Raji (cell line): Measurements from ENCODE around the gene RBFOX1.

Source experiments
- POLR2A ChIP-seq: IDR thresholded peaks from 2 replicates; pipeline ENCODE4 v1.6.1; 2011; ENCODE audit warnings: low read depth, low read length, control low read depth; ENCODE audit not compliant: insufficient read depth

Gene RBFOX1

DNA sequence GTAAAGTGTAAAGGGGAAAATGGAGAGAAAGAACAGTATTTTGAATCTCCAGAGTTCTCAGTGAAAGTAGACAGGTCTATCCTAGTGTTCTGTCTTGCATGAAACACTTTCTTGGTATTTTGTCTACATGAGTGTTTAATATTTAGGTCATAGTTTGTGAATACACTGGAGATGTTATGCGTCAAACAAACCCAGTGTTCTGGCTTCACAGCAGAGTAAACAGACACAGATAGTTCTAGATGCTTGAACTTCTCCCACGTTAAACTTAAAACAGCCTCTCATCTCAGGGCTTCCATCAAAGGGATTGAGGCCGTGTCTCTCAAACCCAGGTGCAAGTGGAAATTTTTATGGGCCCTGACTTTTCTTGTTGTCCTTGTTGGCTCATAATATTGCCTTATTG is 48.3 kb downstream of the RBFOX1 start:
- TF ChIP-seq POLR2A, result no peak

DNA sequence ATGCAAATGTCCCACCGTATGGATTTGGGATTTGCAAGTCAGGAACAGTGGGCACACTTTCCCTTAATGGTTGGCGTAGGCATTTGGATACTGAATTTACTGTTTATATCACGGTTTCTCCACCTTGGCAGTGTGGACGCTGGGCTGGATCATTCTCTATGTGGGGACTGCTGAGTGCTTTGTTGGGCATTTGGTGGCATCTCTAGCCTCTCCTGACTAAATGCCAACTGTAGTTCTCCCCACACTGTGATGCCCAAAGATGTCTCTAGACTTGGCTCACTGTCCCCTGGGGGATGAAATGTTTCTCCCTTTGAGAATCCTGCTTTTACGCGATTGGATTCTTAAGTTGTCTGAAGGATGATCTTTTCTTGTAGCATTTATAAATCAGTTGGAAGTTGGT is 49.0 kb downstream of the RBFOX1 start:
- TF ChIP-seq POLR2A, result no peak

DNA sequence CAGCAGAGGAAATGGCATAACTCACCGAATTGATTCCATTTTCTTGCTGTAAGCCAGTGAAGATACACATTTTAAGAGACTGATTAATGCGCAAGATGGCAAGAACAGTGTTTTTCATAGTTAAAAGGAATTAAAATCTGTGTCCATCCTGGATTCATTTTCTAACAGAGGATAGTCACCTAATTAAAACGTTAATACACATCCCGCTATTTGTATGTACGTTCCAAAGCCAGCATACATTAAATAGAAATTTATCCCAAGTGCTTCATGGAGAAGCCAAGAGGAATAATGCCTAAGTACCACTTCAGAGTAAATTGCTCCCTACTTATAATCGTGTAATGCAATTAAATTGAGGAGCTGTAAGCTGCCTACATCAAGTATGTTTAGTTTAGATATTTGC is 49.9 kb downstream of the RBFOX1 start:
- TF ChIP-seq POLR2A, result no peak

DNA sequence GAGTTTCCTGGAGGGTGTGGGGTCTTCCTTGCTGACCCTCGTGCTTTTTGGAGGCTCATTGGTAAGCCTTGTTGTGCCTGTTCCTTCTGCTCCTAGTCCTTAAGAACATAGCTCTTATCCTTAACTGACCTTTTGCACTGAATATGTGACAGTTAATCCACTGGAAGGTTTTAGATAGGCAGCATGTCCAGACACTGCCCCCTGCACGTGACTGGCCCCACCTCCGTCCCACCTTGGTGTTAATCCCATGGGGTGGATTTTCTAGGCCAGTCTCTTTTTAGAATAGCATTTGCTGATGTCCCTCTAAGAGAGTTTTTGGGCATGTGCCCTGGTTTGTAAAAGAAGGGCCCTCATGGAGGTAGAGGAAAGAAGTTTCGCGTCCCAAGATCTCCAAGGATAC is 58.3 kb downstream of the RBFOX1 start:
- TF ChIP-seq POLR2A, result no peak

DNA sequence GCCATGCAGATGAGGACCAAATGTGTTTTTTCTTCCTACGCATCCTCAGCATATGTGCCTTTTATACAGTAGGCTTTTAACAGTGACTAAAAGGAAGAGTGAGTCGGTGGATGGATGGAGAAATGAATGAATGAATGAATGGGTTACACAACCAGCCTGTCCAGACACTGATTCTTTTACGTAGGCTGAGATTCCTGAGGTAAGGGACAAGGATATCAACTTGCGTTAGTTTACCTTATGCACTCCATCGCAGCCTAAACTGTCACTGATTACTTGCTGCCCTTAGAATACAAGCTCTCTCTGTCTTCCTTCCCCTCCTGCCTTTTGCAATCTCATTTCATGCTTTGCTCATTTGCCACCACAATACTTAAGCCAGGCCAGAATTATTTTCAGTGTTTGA is 59.0 kb downstream of the RBFOX1 start:
- no peak for TF ChIP-seq POLR2A

DNA sequence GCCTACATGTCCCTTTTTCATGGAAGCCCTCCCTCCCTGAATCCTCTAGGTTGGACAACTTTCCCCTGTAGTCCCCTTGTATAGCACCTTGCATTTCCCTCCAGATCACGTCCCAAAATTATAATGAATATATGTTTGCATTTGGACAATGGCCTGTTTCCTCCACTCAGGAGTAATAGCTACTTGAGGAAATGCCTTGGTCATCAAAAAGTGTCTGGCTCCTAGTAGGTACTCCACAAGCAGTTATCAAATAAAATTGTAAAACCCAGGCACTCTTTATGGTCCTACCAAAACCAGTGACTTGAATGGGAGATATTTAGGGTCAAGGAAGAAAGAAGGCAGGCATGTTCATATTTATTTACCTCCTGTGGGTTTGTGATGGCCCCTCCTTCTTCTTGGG is 59.6 kb downstream of the RBFOX1 start:
- no peak for TF ChIP-seq POLR2A

DNA sequence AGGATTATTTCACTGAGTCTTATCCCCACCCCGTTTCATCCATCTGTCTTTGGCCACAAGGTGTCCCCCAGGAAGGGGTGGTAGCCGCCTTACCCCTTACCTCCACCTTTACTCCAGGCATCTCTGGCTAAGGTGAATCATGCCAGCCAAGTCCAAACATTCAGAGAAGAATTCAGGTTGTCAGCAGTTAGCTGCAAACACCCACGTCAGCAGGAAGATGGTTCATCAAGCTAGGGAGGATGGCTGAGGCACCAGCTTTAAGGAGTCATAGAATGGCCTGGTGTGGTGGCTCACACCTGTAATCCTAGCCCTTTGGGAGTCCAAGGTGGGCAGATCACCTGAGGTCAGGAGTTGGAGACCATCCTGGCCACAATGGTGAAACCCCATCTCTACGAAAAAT is 61.0 kb downstream of the RBFOX1 start:
- TF ChIP-seq POLR2A, result no peak

DNA sequence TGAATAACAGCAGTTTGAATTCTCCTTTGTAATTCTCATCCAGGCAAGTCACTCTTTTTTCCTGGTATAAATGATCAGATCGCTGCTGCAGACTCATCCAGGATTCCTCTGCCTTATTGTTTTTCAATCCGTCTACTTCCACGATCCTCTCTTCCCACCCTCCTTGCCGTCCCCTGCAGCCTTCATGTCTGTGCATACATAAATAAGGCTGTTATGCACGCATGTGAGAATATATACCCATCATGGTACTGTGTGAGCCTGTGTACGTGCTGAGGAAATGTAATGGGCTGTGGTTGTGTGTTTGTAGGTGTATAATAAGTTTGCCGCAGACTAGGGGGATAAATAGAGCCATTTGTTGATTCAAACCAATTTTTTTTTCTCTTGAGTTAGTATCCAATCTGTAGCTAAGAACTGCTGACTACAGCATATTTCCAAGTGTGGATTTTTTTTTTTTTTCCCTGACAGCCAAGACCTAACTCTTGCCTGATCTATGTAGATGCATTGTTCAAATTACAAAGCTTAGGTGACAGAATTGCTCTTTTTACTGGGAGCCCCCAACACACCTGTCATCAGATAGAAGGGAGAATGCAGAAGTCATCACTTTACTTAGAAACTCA is 62.2 kb downstream of the RBFOX1 start:
- TF ChIP-seq POLR2A, result no peak

DNA sequence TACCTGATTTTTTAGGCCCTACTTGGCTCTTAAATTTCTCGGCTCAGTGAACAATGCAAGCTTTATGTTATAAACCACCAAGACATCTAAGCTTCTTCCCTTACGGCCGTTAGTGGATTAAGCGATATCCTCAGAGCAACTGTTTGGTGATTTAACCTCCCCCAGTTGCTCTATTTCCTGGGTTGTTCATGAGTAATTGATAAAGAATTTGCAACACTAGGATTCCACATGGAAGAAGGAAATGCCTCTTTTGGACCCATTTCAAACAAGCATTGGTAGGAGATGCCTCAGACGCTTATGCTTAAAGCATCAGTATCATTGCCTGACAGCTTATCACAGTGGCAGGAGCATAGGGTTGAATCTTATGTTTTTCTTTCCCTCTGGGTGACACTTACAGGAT is 65.3 kb downstream of the RBFOX1 start:
- TF ChIP-seq POLR2A, result no peak

DNA sequence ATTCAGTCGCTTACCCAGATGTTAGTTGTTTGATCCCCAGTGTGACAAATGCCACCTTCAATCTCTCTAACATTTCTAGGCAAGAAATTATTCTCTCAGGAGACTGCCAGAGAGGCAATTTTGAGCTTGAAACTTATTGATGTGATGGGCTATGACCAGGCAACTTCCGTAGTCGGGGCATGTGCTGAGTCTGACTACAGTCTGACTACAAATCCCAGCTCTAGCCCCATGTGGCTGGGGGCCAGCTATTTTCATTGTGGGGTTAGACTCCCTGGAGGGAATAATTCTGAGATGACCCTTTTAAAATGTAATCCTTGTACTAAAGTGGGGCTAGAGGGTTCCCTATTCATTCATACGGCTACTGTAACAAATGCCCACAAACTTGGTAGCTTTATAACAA is 65.9 kb downstream of the RBFOX1 start:
- TF ChIP-seq POLR2A, result no peak

DNA sequence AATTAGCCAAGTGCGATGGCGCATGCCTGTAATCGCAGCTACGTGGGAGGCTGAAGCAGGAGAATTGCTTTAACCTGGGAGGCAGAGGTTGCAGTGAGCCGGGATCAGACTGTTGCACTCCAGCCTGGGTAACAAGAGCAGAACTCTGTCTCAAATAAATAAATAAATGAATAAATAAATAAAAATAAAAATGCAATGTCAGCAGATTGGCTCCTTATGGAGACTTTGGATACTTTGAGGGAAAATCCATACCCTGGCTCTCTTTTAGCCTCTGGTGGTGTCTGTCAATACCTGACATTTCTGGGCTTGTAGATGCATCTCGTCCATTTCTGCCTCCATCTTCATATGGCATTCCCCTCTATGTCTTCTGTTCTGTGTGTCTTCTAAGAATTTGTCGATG is 66.7 kb downstream of the RBFOX1 start:
- TF ChIP-seq POLR2A, result no peak

DNA sequence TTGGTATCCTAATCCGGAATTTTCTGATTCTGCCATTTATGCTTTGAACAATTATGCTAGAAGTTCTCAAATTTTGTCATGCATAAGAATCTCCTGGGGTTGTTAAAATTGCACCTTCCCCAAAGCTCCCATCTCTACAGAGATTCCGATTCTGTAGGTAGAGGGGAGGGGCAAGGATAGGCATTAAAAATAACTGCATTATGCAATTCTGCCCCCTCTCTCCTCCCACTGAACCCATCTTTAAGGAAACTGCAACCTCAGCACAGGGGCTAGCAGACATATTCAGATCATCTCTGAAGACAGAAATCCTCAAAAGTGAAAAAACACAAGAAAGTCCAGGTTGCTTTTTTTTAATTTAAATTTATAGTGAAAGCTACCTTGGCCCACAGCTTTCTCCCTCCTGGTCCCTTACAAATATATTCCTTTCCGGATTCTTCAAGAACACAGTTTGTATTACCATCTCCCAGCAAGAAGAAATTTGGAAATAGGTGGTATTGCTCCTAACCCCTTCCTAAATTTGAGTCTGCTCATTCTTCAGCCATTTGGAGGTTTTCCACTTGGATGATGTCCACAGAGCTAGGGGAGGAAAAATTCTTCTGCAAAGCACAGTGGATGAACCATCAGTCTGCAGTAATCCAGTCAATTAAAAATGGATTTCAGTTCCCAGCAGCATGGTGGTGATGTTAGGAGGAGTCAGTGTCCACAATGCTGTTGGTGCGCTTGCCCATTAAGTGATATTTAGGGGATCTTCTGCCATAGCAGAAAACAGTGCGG is 67.7 kb downstream of the RBFOX1 start:
- no peak for TF ChIP-seq POLR2A

DNA sequence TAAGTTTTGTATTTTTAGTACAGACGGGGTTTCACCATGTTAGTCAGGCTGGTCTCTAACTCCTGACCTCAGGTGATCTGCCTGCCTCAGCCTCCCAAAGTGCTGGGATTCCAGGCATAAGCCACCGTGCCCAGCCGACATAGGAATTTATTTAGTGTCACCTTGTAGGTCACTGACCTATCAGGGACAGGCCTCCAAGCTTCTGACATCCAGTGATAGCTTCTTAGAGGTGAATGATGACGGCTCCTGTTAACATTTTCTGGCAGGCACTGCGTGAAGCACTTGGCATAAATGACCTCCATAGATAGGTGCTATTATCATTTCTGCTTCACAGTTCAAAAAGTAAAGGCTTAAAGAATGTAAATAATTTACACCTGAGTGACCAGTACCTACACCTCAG is 71.6 kb downstream of the RBFOX1 start:
- no peak for TF ChIP-seq POLR2A

DNA sequence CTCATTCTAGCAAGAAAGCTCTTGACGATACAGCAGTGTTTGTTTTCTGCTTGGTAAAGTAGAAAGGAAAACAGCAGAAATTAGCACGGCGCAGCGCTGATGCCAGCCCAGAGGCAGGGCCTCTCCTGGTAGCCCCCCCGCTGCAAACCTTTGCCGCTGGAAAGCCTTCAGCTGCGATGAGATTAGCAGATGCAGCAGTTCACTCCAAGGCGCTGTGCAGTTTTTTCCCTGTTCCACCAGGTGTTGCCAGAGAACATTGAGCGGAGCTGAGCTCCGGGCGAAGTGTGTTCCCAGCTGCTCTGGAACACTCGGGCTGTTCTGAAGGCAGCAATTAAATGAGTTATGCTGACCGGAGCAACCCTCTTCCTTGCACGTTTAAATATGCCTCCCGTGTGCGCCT is 72.5 kb downstream of the RBFOX1 start:
- TF ChIP-seq POLR2A, result no peak

DNA sequence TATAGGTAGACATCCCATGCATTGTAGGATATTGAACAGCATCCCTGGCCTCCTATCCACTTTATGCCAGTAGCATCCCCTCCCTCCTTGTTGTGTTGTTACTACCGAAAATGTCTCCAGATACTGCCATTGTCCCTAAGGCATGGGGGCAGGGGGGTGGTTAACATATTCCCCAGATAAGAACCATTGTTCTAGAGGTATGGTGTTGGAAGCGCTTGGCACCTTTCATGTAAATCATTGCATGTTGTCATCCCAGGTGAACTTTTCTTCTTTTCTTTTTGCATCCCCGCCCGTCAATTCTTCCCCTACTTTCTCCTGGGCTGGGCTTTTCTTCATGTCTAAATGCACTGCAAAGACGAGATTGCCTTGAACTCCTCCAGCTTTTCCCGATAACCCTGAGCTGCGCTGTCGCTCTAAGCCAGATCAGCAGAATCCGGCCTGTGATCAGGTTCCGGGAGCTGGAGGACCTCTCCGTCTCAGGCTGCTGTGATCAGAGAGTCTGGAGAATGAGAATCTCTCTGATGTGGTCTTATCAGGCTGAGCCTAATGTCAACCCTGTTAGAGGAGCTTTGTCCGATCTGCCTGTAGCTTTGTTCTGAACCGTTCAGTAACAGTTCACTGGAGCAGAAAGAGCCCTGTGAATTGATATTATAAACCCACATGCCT is 76.2 kb downstream of the RBFOX1 start:
- TF ChIP-seq POLR2A, result no peak

DNA sequence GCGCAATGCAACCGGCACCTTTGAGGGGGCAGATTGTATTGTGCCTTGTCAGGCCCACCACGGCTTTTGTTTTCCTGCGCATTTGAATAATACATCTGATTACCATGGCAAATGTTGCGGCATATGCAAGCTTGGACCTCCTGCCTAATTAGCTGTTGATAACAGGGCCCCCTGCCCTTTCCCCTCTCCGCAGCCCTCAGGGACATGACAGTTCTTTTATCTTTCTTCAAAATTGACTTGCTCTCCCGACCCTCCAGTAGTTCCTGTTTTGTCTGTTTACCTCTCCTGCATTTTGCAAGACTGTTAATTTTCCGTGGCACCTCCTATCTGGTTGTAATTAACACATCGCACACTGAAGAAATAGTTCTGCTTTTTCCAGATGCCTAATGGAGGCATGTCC is 86.8 kb downstream of the RBFOX1 start:
- no peak for TF ChIP-seq POLR2A
